ENCODE measurements around the gene GAK.
"Not testable (repeated sequence)": the region's sequence is repeated elsewhere in the genome, so short reads cannot be mapped to it uniquely, and the experiment has no call there.

GAK gene

DNA sequence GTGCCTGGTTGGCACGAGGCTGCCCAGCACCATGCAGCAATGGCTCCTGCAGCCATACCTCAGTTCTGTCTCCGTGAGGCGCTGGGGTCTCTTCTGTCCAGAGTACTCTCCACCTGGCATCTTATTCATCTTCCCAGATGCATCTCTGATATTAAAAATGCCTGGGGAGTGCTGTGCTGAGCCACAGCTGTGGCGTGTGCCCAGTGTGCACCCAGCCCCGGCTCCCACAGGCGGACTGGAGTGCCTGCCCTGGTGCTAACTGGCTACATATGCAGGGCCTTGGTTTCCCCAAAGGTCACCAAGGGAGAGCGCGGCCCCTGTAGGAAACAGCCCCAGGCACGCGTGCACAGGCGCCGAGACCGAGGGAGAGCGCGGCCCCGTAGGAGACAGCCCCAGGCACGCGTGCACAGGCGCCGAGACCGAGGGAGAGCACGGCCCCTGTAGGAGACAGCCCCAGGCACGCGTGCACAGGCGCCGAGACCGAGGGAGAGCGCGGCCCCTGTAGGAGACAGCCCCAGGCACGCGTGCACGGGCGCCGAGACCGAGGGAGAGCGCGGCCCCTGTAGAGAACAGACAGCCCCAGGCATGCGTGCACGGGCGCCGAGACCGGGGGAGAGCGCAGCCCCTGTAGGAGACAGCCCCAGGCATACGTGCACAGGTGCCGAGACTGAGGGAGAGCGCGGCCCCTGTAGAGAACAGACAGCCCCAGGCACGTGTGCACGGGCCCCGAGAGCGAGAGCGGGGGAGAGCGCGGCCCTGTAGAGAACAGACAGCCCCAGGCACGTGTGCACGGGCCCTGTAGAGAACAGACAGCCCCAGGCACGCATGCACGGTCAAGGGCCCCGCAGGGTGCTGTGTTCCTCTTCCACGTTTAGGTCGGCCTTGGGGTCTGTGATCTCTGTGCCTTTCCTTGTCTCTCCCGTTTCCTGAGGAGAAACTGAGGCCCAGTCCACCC, 14.7 kb upstream of the GAK start:
- H3K4me3 ChIP-seq (ENCODE audit: low read depth, low read length) = no peak overlapping the region
- DNase-seq (ENCODE audit: low read depth) = no peak
- TF ChIP-seq, protein P1, sequence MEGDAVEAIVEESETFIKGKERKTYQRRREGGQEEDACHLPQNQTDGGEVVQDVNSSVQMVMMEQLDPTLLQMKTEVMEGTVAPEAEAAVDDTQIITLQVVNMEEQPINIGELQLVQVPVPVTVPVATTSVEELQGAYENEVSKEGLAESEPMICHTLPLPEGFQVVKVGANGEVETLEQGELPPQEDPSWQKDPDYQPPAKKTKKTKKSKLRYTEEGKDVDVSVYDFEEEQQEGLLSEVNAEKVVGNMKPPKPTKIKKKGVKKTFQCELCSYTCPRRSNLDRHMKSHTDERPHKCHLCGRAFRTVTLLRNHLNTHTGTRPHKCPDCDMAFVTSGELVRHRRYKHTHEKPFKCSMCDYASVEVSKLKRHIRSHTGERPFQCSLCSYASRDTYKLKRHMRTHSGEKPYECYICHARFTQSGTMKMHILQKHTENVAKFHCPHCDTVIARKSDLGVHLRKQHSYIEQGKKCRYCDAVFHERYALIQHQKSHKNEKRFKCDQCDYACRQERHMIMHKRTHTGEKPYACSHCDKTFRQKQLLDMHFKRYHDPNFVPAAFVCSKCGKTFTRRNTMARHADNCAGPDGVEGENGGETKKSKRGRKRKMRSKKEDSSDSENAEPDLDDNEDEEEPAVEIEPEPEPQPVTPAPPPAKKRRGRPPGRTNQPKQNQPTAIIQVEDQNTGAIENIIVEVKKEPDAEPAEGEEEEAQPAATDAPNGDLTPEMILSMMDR (IDR thresholded peaks at IDR 0.05; ENCODE audit: control insufficient read depth, extremely low read depth, insufficient read depth) = no peak

DNA sequence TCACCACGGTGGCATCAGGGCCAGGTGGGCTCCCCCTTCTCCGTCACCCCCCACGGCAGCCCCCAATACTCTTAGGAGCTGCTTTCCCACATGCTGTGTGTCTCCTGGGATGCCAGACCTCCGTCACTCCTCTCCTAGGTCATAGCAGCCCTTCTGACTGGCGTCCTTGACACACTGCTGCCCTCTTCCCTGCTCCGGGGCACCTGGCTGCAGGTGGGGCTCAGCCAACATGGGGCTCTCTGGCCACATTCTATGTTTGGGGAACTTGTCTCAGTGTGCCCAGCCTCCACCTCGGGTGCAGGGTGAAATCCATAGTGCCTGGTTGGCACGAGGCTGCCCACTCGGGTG, 14.0 kb upstream of the GAK start:
- TF ChIP-seq, protein P1 (IDR thresholded peaks at IDR 0.05; ENCODE audit: control insufficient read depth, extremely low read depth, insufficient read depth) = no peak
- no peak for DNase-seq (ENCODE audit: low read depth)
- H3K4me3 ChIP-seq (ENCODE audit: low read depth, low read length) = no peak overlapping the region

DNA sequence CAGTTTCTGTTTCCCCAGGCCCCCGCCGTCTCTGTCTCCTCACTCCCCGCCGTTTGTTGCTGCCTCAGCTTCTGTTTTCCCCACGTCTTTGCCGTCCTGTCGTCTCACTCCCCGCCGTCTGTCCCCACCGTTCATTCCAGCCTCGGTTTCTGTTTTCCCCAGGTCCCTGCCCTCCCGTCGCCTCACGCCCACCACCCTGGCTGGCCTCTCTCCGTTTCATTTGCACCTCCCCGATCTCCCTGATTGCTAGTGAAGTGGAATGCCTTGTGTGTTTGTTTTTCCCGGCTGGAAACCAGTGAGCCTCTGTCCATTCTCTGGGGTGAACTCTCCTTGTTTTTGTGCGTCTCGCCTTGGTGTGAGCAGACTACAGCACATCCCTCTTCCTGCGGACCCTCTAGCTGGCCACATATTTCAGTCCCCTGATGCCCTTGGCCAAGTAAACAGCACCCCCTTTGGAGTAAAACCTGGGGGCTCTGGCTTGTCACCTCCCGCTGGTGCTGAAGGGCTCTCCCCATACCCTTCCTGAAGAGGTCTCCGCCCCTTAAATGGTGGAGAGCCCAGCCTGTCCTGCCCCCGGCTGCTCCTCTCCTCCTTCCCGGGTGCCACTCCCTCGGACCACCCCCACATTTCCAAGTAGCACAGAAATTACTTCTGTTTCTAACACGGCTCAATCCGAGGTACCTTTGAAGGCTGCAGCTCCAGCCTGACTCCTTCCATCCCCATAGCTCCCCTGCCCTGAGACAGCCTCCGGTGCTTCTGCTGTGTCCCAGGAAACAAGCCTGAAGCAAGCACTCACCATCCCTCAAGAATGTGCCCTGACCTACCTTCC, 13.4 kb upstream of the GAK start:
- no peak overlapping the region for H3K4me3 ChIP-seq (ENCODE audit: low read depth, low read length)
- TF ChIP-seq, protein P1 (IDR thresholded peaks at IDR 0.05; ENCODE audit: control insufficient read depth, extremely low read depth, insufficient read depth) = no peak
- no peak for DNase-seq (ENCODE audit: low read depth)

DNA sequence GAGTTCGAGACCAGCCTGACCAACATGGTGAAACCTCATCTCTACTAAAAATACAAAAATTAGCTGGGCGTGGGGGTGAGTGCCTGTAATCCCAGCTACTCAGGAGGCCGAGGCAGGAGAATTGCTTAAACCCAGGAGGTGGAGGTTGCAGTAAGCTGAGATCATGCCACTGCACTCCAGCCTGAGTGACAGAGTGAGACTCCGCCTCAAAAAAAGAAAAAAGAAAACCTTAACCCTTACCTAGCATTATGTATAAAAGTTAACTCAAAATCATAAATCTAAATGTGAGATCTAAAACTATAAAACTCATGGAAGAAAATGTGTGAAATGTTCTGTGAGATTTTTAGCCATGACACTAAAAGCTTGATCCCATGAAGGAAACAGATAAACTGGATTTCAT, 7.4 kb upstream of the GAK start:
- DNase-seq (ENCODE audit: low read depth); H3K4me3 ChIP-seq (ENCODE audit: low read depth, low read length): not testable (repeated sequence)

DNA sequence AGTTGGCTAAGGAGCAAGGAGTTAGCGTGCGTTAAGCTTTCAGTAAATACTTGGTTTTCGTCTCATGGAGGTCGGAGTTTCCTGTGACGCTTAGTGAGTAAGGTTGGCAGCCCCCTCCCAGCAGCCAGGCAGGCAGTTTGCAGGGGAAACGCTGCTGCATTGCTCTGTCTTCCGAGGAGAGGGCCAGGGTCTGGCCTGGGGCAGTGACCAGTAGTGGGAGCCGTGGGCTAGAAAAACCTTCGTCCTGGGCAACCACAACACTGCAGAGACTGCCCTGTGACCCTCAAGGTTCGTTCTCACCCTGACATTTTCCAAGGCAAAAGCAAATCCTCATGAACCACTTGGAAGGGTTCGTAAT, 576 bp upstream of the GAK start:
- no peak for DNase-seq (ENCODE audit: low read depth)
- TF ChIP-seq, protein P1 (IDR thresholded peaks at IDR 0.05; ENCODE audit: control insufficient read depth, extremely low read depth, insufficient read depth) = peak; percentile 21; the same call in 1 of the 2 replicates
- H3K4me3 ChIP-seq (ENCODE audit: low read depth, low read length) = peak overlapping the region; percentile 98

DNA sequence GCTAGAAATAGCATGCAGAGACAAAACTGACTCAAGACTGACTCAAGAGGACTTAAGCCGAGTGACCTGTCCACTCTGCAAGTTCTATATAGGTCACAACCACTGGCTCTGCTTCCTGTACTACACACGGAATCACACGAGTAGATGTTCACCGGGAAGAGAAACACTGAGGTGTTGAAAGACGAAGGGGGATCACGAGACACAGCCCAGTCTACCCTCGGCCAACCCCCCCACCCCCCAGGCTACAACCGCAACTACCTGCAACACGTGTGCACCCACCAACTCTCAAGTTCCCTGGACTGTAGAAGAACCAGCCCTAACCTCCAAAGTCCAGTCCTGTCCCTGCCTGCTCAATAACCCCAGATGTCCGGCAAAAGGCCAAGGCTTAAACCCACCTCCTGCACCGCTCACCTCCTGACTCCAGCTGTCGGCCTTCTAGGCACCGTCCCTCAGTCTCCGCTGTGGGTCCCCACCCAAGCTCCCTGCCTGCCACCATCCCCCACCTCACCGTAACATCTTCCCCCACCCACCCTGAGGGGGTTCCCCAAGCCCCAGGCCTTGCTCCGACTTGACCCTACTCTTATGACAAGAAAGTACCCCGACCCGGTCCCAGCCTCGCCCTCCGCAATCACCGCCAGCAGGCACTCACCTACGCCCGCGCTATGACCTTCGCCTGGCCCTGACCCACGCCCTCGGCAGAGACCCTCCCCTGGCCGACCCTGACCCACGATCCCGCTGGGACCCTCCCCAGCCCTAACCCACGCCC, 739 bp downstream of the GAK start:
- DNase-seq (ENCODE audit: low read depth) = no peak
- TF ChIP-seq, protein P1 (IDR thresholded peaks at IDR 0.05; ENCODE audit: control insufficient read depth, extremely low read depth, insufficient read depth) = no peak

DNA sequence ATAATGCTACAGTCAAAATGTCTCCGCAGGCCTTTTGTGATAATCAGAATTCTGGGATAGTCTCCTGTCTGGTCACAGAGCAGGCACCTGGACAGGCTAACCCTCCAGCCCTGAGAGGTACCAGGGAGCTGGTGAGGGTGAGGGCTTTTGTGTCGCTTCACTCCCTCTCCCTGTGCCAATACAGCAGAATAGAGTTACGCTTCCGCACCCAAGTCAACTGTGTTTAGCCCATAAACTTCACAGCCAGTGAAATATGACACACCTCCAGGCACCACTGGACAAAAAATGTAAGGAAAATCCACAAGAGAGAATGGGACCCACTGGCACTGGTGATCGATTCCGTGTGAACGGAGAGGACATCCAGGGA, 1.3 kb downstream of the GAK start:
- peak overlapping the region; percentile 98 for H3K4me3 ChIP-seq (ENCODE audit: low read depth, low read length)
- TF ChIP-seq, protein P1 (IDR thresholded peaks at IDR 0.05; ENCODE audit: control insufficient read depth, extremely low read depth, insufficient read depth) = no peak
- DNase-seq (ENCODE audit: low read depth) = no peak

More for the DNA sequence above, 739 bp downstream of the GAK start:
- peak overlapping the region; percentile 98 for H3K4me3 ChIP-seq (ENCODE audit: low read depth, low read length)

Data from LNCaP clone FGC (cell line).